Hepatic stellate cell (primary cell): ENCODE measurements around the gene ZNRF3.
A peak's percentile ranks its signal among the peaks of the same experiment; 100 is the strongest.
"Not testable (repeated sequence)": the region's sequence is repeated elsewhere in the genome, so short reads cannot be mapped to it uniquely, and the experiment has no call there.

Experiments
- DNase-seq: peaks from one replicate; pipeline ENCODE4 v3.0.0; 2011; ENCODE audit warnings: low spot score

The ZNRF3 gene

DNA sequence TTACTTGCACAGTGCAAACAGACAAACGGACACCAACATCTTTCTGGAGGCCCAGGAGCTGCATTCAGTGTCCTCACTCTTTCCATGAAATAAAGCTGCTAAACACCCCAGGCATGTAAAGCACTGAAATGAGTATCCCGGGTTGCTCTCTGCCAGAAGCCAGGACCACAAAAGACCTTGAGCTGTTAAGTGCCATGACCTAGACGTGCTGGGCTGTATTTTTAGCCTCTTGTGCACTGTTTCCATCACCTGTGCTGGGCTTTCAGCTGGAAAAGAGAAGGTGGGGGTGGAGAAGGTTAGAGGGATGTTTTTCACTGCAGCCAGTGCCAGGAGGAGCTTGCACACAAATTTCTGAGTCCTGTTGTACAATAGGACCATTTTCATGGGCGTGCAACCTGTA, 186.1 kb downstream of the ZNRF3 start:
- DNase-seq, result no peak

DNA sequence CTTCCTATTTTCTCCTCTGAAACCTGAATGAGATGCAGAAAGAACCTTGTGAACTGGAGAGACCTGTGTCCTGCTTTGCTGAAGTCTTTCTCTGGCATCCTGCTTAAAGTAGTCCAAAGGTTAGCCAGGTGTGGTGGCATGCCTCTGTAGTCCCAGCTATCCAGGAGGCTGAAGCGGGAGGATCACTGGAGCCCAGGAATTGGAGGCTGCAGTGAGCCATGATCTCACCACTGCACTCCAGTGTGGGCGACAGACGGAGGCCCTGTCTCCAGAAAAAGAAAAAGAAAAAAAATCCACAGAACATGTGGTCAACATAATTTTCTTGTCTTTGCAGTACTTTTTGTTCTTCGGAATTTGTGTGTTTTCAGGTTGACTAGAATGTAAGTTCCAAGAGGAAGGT, 187.1 kb downstream of the ZNRF3 start:
- no peak for DNase-seq

DNA sequence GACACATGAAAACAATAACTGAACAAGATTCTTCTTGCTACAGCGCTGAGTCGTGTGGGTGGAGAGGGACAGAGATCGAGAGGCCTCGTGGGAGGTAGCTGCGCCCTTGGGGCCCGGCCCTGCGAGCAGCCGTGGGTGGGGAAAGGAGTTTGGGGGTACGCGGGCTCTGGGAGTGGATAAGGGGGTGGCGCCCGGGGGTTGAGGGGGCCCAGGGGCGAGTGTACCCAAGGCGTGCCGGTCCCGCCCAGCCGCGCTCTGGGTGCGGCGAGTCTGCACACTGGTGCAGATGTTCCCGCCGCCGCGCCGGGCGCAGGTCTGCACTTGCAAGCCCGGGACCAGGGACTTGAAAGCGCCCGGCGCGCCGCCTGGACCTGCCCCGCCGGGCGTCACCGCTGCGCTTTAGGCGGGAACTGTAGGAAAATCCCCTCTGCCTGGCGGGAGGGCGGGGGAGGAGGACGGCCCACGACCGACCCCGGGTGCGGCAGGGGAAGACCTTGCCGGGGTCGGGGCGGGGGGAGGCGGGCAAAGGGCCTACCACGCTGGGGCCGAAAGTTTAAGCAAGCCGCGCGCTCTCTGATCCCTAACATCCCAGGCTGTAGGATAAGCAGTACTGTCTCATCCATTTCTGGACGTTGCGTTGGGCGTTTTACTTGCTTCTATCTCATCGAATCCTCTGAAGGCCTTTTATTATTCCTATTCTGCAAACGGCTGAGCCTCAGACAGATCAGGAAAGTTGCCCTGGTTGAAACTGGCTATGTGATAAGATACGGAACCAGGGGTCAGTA, 188.1 kb downstream of the ZNRF3 start:
- no peak for DNase-seq

DNA sequence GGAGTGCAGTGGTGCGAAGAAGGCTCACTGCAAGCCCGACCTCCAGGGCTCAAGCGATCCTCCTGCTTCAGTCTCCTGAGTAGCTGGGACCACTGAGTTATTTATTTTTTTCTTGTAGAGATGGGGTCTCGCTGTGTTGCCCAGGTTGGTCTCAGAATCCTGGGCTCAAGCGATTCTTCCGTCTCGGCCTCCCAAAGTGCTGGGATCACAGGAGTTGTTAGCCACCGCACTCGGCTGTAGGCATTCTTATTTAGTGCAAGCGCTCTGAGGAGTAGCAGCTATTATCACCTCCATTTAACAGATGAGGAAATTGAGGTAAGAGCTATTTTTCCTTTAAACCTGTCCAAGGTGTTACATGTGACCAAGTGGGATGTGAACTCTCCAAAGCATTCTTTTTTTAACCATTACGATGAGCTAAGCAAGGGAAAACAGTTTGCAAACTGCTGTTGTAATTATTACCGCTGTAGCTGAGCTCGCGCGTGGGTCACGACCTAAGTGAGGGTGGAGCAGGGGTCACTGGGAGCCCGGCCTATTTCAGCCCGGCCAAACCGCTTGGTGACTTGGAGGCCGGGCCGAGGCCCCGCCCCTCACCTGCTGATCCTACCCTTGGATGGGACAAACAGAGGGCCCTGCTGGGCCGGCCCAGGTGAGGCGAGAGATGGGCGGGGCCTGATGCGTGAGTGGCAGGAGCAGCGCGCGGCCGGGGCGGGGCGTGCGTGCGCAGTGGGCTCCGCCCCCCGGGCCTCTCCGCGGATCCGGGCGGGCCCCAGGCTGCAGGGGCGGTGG, 189.0 kb downstream of the ZNRF3 start:
- peak; percentile 82 for DNase-seq

DNA sequence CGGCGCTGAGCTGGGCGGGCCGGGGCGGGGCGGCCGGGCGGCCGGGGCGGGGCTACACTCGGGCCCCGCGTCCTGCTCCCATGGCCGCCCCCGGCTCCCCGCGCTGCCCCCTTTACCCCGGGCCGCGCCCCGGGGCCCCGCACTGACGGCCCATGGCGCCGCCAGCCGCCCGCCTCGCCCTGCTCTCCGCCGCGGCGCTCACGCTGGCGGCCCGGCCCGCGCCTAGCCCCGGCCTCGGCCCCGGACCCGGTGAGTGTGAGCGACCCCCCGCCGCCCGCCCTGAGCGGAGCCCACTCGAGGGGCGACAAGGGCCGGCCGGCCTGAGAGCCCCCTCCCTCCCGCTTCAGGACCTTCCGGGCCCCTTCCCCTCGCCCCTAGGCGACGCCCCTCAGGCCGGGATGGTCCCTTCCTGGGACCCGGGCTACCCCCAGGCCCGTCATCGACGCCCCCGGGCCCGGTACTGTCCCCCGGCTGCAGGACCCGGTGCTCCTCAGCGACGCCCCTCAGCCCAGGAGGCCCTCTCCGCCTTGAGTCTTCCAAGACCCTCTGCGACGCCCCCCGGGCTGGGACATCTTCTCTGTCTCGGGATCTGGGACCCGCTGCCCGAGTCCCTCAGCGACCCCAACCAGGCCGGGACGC, 189.7 kb downstream of the ZNRF3 start, which contains the start of gene KREMEN1:
TSS of gene KREMEN1 (plus strand) at position 57 of the 639 bp plus-strand sequence. CDS start at position 153, 96 bp downstream.
- no peak for DNase-seq

DNA sequence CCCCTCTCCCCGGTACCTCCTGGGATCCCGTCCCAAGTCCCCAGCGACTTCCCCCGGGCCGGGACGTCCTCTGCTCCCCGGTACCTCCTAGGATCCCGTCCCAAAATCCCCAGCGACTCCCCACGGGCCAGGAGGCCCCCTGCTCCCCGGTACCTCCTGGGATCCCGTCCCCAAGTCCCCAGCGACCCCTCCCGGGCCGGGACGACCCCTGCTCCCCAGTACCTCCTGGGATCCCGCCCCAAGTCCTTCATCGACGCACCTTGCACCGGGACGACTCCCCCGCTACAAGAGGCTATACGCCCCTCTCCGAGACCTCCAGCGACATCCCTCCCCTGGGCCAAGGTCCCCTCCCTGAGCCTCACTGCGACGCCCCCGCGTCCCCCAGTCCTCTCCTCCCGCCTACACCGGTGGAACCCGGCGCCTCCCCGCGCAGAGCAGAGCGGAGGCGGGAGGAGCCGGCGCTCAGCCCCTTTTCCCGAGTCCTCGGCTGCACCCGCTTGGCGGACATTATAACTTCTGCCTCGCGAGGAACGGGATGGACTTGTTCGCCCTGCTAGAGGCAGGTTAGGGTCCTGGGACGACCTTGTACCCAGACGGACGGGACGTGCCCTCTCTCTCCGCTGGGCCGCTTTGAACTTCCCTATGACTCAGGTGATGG, 190.4 kb downstream of the ZNRF3 start:
- DNase-seq, result no peak

DNA sequence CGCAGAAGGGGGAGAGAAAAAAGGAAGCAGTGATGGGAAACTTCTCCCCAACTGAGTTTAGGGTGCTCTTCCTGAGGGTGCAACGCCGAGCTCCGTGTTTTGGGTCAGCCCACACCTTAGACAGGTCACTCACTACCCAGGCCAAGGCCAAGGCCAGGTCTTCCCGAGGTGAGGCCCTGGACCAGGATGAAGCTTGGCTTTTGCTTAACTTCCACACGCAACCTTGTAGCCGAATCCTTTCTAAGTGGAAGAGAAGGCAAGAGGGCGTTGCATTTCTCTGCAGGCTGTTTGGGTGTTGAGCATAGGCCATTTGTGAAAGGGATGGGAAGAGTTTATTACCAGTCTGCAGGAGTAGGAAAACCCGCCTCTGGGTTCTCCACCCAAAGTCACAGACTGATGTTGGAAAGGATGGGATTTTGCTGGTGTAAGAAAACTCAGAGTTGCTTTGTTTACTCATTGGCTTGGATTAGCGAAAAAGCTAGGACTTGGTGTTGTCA, 191.0 kb downstream of the ZNRF3 start:
- no peak for DNase-seq

DNA sequence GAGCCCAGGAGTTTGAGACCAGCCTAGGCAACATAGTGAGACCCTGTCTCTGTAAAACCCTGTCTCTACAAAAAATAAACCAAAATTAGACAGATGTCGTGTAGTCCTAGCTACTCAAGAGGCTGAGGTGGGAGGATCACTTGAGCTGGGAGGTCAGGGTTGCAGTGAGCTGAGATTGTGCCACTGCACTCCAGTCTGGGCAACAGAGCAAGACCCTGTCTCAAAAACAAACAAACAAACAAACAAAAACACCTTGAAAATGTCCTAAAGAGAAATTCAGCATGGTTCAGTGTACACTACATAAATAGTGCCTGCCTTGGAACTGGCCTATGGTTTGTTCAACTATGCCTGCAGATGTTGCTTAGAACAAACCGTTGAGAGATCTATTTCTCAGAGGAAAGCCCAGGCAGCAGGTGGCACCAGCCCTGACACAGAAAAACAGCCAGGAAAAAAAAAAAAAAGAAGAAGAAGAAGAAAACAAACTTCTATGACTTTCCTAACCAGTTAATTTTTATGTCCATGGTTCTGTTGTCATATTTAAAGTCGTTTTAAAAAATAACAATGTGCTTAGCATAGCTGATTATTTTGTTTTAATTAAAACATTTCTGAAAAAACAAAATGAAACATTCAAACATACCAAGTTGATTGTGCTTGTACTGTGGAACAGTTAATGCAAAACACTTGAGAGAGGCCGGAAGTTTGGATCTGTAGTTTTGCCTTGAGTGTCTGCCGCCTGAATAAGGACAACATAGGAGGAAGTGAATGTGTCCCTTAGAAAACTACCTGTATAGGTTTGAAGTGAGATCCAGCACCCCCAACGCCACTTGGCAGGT, 194.9 kb downstream of the ZNRF3 start:
- no peak for DNase-seq

DNA sequence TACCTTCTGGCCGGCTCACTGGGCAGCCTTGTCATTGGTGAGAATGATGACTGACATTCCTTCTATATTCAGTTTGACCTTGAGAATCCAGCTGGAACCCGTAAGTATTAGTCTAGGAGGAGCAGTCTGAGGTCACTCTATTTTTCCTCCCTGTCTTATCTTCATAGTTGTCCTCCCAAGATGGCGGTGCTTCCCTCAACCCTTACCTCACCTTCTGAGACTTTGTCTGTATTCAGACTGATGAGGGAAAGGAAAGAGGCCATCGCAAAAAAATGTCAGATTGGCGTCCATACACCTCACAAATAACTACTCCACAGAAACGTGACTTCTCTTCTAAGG, 195.5 kb downstream of the ZNRF3 start:
- no peak for DNase-seq

DNA sequence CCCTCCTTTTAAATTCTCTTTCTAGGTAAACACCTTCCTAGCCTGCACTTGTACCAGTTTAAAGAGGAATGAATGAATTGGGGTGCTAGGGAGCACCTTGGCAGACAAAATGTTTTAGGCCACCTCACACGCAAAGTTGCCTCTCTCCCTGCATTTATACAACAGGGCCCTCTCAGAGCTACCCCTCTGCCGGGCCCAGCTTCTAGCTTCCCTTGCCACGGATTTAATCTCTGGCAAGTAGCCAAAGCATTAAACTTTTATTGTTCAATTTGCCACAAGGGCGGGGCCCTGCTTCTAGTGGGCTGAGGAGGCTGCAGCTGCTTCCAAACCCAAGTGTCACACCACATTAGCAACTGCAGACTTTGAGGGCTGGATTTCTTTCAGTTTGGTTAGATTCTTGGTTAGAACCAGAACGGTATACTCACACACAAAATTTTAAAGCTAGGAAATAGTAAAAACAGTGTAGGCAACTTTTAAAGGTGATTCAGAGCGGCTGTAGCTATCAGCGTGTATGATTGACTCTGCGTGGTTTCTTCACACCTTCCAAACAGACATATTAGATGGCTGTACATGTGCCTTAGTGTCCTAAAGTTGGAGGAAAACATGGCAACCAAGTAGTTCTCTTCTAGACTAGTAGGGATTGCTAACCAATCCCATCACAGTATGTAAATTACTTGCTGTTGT, 196.0 kb downstream of the ZNRF3 start:
- no peak for DNase-seq

DNA sequence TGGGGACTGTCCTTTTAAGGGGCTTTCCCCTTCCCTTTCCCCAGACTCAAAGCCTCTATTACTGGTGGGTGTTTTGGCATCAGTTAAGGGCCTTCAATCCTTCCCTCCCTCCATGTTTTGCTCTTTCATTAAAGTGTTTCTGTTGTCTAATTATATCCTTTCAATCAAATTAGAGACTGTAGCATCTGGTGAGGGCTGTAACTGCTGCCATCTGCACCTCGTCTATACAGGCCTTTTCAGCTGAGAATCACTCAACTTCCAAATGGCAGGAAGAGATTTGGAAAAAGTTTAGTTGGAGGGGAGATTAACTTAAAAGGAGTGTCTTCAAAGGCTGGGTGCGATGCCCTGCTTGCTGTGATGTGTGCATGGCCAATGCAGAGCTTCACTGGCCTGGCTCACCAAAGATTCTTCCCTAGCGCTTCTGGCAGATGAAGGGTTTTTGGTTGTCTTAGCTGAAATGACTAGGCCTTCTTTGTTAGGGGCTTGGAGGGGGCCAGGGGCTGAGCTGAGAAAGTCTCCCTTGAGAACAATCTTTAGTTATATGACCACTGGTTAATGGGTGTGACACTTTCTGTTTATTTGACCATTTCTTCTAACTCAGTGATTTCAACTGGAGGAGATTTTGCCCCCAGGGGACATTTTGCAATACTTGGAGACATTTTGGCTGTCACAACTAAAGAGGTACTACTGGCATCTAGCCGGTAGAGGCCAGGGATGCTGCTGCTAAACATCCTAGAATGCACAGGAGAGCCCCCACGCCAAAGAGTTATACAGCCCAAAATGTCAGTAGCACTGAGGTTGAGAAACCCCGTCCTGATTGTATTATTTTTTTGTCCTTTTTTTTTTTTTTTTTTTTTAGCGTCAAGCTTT, 197.0 kb downstream of the ZNRF3 start:
- no peak for DNase-seq

DNA sequence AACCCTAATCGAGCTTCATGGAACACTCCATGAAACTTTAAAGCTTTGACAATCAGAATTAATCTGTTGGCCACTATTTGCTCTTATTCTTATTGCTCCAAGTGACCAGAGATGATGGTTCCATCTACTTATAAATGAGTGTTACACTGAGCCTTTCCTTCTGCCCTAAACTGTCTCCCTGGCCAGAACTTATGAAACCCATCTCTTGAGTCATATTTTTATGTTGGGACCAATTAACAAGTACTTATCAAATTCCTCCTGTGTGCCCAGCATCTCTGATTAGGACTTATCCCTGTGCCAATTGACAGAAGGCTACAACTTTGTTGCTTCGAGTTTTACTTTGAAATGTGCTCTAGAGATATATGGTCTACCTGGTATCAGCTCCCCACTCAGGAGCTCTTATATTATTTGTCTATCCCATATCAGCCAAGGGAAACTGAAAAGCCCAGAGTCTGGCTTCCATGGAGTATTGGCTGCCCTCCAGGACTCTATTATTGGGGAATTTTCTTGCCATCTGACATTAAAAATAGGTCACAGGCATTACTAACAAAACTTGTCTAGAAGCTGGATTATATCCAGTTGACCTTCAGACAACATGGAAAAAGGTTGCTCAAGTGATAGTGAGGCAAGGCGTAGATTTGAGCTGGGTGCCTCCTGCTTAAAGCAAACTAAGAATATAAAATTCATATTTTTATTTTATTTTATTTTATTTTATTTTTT, 198.3 kb downstream of the ZNRF3 start:
- DNase-seq, result no peak

DNA sequence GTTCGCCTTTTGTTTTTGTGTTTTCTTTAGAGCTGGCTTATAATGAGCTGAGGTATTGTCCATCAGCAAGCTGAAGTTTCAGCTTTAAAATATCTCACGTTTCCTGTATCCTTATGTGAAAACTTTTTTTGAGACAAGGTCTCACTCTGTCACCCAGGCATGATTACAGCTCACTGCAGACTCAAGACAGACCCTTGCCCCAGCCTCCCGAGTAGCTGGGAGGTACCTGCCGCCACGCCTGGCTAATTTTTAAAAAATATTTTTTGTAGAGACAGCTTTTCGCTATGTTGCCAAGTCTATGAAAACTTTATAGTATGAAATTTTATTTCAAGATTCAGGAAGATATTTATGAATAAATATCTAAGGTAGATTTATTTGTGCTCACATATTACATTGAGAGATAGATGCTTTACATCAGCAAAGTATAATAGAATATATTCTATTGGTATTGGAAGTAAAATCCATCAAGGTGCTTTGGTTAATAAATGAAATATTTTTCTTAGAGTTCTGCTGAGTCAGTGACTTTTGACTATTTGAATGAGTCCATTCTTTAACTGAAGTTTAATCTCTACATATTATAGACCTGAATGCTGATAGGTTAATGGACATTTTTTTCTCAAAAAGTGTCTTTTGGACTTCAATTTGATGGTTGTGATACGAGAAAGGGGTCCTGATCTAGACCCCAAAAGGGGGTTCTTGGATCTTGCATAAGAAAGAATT, 199.6 kb downstream of the ZNRF3 start:
- DNase-seq, result no peak

DNA sequence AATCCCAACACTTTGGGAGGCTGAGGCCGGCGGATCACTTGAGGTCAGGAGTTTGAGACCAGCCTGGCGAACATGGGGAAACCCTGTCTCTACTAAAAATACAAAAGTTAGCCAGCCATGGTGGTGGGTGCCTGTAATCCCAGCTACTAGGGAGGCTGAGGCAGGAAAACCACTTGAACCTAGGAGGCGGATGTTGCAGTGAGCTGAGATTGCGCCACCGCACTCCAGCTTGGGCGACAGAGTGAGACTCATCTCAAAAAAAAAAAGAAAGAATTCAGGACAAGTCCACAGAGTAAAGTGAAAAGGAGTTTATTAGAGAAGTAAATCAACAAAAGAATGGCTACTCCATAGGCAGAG, 200.2 kb downstream of the ZNRF3 start:
- not testable (repeated sequence) for DNase-seq

DNA sequence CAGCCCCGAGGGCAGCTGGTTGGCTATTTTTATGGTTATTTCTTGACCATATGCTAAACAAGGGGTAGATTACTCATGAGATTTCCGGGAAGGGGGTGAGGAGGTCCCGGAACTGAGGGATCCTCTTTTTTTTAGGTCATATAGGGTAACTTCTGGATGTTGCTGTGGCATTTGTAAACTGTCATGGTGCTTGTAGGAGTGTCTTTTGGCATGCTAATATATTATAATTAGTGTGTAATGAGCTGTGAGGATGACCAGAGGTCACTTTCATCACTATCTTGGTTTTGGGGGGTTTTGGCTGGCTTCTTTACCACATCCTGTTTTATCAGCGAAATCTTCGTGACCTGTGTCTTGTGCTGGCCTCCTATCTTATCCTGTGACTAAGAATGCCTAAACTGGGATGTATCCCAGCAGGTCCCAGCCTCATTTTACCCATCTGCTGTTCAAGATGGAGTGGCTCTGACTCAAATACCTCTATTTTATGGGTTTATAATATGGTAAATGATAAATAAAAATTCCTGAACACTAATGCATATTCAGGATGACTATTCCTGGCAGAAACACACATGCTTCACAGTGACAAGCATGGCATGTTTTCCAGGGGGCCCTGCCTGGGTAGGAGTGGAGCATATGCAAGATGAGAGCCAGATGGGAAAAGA, 200.7 kb downstream of the ZNRF3 start:
- DNase-seq, result no peak

DNA sequence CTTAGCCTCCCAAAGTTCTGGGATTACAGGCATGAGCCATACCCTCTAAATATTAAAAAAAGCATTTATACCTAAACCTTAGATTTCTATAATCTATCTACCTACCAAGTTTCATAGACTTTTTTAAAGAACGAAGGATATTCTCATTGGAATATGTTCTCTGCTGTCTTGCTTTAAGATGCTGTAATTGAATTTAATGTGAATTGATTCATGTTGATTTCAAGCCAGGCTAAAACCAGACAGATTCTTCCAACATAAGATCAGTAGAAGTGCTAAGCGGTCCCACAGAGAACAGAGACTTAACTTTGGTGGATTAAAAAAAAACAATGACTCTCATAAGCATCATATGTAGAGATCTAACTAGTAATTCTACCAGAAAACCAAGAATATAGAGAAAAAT, 203.6 kb downstream of the ZNRF3 start:
- DNase-seq, result no peak

DNA sequence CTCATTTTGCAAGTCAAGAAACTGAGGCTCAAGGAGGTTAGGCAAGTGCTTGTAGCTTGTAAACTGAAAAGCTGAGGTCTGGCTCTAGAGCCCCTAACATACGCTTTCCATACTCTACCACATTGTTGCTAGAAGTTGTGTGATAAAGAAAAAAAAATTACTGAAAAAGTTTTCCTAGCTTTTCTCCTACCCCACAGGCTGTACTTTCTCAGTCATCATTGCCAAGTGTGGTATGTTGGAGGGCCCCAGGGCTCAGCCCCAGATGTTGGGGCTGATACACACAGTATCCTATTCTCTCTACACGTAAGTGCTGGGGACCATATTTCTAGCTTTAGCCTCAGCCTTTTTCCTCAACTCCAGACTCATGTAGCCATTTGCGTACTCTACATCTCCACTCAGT, 205.4 kb downstream of the ZNRF3 start:
- no peak for DNase-seq

DNA sequence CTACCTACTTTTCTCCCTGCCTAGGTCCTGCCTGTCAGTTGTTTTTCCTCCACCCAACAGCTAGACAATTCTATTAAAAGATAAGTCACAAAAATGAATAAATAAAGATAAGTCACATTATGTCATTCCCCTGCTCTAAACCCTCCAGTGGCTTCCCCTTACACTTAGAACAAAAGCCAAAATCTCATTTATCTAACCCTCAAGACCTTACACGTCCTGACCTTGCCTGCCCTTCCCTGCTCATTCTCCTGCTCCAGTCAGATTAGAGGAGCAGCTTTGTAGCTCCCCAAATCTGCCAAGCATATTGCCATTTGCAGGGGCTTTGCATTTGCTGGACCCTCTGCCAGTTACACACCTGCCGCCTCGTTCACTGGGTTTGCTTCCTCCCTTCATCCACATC, 206.1 kb downstream of the ZNRF3 start:
- no peak for DNase-seq
